Non-pigmented ciliary epithelial cell (primary cell): ENCODE data around the gene OTULINL.

Experiments used
- DNase-seq: peaks from one replicate; pipeline ENCODE4 v3.0.0-alpha.2; 2010; ENCODE audit warnings: low read depth

The OTULINL gene

GRCh38 chr5:14600846-14601245 lies 19.3 kb downstream of the OTULINL start:
- DNase-seq, result no peak

GRCh38 chr5:14603141-14603540 lies 21.5 kb downstream of the OTULINL start:
- no peak for DNase-seq

- DNase-seq, result no peak
Measured at GRCh38 chr5:14607104-14607503, 25.5 kb downstream of the OTULINL start.

- no peak for DNase-seq
Measured at GRCh38 chr5:14608169-14608568, 26.6 kb downstream of the OTULINL start.

GRCh38 chr5:14611737-14612136 lies 30.1 kb downstream of the OTULINL start:
- no peak for DNase-seq

GRCh38 chr5:14614490-14614889 lies 32.9 kb downstream of the OTULINL start:
- no peak for DNase-seq

- no peak for DNase-seq
Measured at GRCh38 chr5:14615365-14615764, 33.8 kb downstream of the OTULINL start.

- no peak for DNase-seq
Measured at GRCh38 chr5:14617441-14617840, 35.8 kb downstream of the OTULINL start.

- no peak for DNase-seq
Measured at GRCh38 chr5:14627270-14627669, 45.7 kb downstream of the OTULINL start.

- peak; percentile 20 for DNase-seq
Measured at GRCh38 chr5:14628346-14628745, 46.8 kb downstream of the OTULINL start.

GRCh38 chr5:14630671-14631070 lies 49.1 kb downstream of the OTULINL start:
- DNase-seq, result no peak

GRCh38 chr5:14635656-14636055 lies 54.1 kb downstream of the OTULINL start:
- DNase-seq, result no peak

- DNase-seq, result no peak
Measured at GRCh38 chr5:14640765-14641164, 59.2 kb downstream of the OTULINL start.

GRCh38 chr5:14644623-14645237 lies 63.1 kb downstream of the OTULINL start:
- no peak for DNase-seq

GRCh38 chr5:14650052-14650451 lies 68.5 kb downstream of the OTULINL start:
- DNase-seq, result no peak

GRCh38 chr5:14655146-14655741 lies 73.7 kb downstream of the OTULINL start:
- no peak for DNase-seq

- DNase-seq, result no peak
Measured at GRCh38 chr5:14656898-14657297, 75.3 kb downstream of the OTULINL start.

GRCh38 chr5:14659821-14660607 lies 78.4 kb downstream of the OTULINL start:
- no peak for DNase-seq

- DNase-seq, result no peak
Measured at GRCh38 chr5:14660833-14661232, 79.2 kb downstream of the OTULINL start.
